ENCODE measurements around the gene ANO2. TPM values are rescaled to one million over a fixed set of nuclear protein-coding genes. Genes with fewer than 3 reads are reported as not detected.
"Not testable (repeated sequence)": the region's sequence is repeated elsewhere in the genome, so short reads cannot be mapped to it uniquely, and the experiment has no call there.

ANO2 gene
- total and polyA plus RNA-seq, 7 experiments from 2014 or later: not detected

DNA sequence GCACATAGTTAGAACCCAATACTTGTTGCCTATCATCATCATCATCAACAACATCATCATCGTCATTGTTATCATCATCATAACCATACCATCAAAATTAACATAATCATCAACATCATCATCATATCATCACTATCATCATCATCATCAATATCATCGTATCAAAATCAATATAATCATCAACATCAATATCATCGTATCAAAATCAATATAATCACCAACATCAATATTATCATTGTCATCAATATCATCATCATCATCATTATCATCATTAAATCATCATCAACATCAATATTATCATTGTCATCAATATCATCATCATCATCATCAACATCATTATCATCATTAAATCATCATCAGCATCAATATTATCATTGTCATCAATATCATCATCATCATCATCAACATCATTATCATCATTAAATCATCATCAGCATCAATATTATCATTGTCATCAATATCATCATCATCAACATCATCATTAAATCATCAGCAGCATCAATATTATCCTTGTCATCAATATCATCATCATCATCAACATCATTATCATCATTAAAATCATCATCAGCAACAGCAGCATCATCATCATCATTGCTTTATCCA is 286.6 kb downstream of the ANO2 start:
- ATAC-seq; H3K4me1 ChIP-seq (ENCODE audit: control insufficient read depth in 2 of 2, insufficient read depth in 2 of 2, low read length in 2 of 2); H3K4me3 Mint-ChIP-seq; H3K27ac Mint-ChIP-seq; CTCF ChIA-PET; H3K4me3 ChIP-seq (ENCODE audit: low read length); intact Hi-C loops (cut with micrococcal nuclease); DNase-seq; H3K36me3 ChIP-seq (ENCODE audit: control insufficient read depth in 2 of 3, insufficient read depth in 3 of 3, low read length in 3 of 3); H3K36me3 Mint-ChIP-seq; H3K27me3 Mint-ChIP-seq; H3K27ac ChIP-seq (ENCODE audit: low read depth, low read length); POLR2A ChIA-PET; H3K9me3 Mint-ChIP-seq; H3K9me3 ChIP-seq (ENCODE audit: control insufficient read depth in 2 of 3, low read length in 3 of 3); H3K27me3 ChIP-seq (ENCODE audit: control insufficient read depth in 2 of 2, insufficient read depth in 2 of 2, low read length in 2 of 2); H3K4me1 Mint-ChIP-seq: not testable (repeated sequence)

GRCh38 chr12:5656836-5657235 is 288.2 kb downstream of the ANO2 start:
- ChIA-PET CTCF (no interaction called here), POLR2A (no interaction called here)
- no peak for DNase-seq
- Histone ChIP-seq H3K9me3 (ENCODE audit: control insufficient read depth in 2 of 3, low read length in 3 of 3) (no peaks in the 10 kb centered on the region), H3K27me3 (ENCODE audit: control insufficient read depth in 2 of 2, insufficient read depth in 2 of 2, low read length in 2 of 2) (peaks cover 0 to 2% of the 10 kb centered on the region in 2 donors), H3K4me1 (ENCODE audit: control insufficient read depth in 2 of 2, insufficient read depth in 2 of 2, low read length in 2 of 2) (no peaks in the 10 kb centered on the region), H3K4me3 (ENCODE audit: low read length) (no peak overlapping the region), H3K27ac (ENCODE audit: low read depth, low read length) (no peak overlapping the region), H3K36me3 (ENCODE audit: control insufficient read depth in 2 of 3, insufficient read depth in 3 of 3, low read length in 3 of 3) (no peaks in the 10 kb centered on the region)
- no peak for ATAC-seq
- H3K4me3 Mint-ChIP-seq: no peak overlapping the region
- intact Hi-C loops (cut with micrococcal nuclease): no loop called here
- peaks cover 0 to 3% (median 0%) of the 10 kb centered on the region in 11 donors for H3K9me3 Mint-ChIP-seq
- H3K27me3 Mint-ChIP-seq: peaks cover 0 to 8% (median under 1%) of the 10 kb centered on the region in 5 donors
- H3K27ac Mint-ChIP-seq: no peak overlapping the region
- no peaks in the 10 kb centered on the region for H3K4me1 Mint-ChIP-seq
- H3K36me3 Mint-ChIP-seq: no peaks in the 10 kb centered on the region

DNA sequence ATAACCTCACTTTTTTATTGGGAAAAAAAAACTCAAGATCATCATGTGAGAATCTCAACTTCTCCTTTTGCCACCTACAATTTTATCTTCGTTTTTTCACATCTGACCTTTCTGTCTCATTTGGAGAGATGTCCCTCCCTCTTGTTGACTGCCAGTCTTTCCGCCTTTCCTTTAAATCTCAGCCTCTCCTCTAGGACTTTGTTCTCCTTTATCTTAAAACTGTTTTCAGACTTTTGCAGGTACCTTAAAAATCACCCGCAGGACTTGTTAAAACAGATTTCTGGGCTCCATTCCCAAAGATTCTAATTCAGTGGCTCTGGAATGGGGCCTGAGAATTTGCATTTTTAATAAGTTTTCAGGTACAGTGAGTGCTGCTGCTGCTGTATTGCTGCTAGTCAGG is 289.9 kb downstream of the ANO2 start:
- Mint-ChIP-seq H3K4me1 (no peaks in the 10 kb centered on the region), H3K36me3 (no peaks in the 10 kb centered on the region), H3K9me3 (peaks cover 0 to 3% (median 0%) of the 10 kb centered on the region in 11 donors), H3K4me3 (no peak overlapping the region), H3K27me3 (peaks cover 2 to 12% (median 5%) of the 10 kb centered on the region in 5 donors), H3K27ac (no peak overlapping the region)
- no peaks in the 10 kb centered on the region for H3K9me3 ChIP-seq (ENCODE audit: control insufficient read depth in 2 of 3, low read length in 3 of 3)
- DNase-seq: no peak
- peaks cover 0 to 2% of the 10 kb centered on the region in 2 donors for H3K27me3 ChIP-seq (ENCODE audit: control insufficient read depth in 2 of 2, insufficient read depth in 2 of 2, low read length in 2 of 2)
- ATAC-seq: no peak
- intact Hi-C loops (cut with micrococcal nuclease): no loop called here
- no peaks in the 10 kb centered on the region for H3K36me3 ChIP-seq (ENCODE audit: control insufficient read depth in 2 of 3, insufficient read depth in 3 of 3, low read length in 3 of 3)
- H3K27ac ChIP-seq (ENCODE audit: low read depth, low read length): no peak overlapping the region
- no peak overlapping the region for H3K4me3 ChIP-seq (ENCODE audit: low read length)
- POLR2A ChIA-PET: no interaction called here
- no peaks in the 10 kb centered on the region for H3K4me1 ChIP-seq (ENCODE audit: control insufficient read depth in 2 of 2, insufficient read depth in 2 of 2, low read length in 2 of 2)
- CTCF ChIA-PET: no interaction called here

GRCh38 chr12:5654019-5654418 is 291.0 kb downstream of the ANO2 start:
- H3K27ac ChIP-seq (ENCODE audit: low read depth, low read length): no peak overlapping the region
- H3K27me3 ChIP-seq (ENCODE audit: control insufficient read depth in 2 of 2, insufficient read depth in 2 of 2, low read length in 2 of 2): peaks cover 0 to 2% of the 10 kb centered on the region in 2 donors
- H3K4me3 ChIP-seq (ENCODE audit: low read length): no peak overlapping the region
- H3K27me3 Mint-ChIP-seq: peaks cover 2 to 18% (median 8%) of the 10 kb centered on the region in 5 donors
- no peak overlapping the region for H3K4me3 Mint-ChIP-seq
- H3K4me1 Mint-ChIP-seq: no peaks in the 10 kb centered on the region
- no peak for ATAC-seq
- no peak for DNase-seq
- H3K9me3 ChIP-seq (ENCODE audit: control insufficient read depth in 2 of 3, low read length in 3 of 3): no peaks in the 10 kb centered on the region
- H3K9me3 Mint-ChIP-seq: peaks cover 0 to 3% (median 0%) of the 10 kb centered on the region in 11 donors
- H3K36me3 Mint-ChIP-seq: no peaks in the 10 kb centered on the region
- CTCF ChIA-PET: no interaction called here
- no peaks in the 10 kb centered on the region for H3K4me1 ChIP-seq (ENCODE audit: control insufficient read depth in 2 of 2, insufficient read depth in 2 of 2, low read length in 2 of 2)
- POLR2A ChIA-PET: no interaction called here
- no peak overlapping the region for H3K27ac Mint-ChIP-seq
- no peaks in the 10 kb centered on the region for H3K36me3 ChIP-seq (ENCODE audit: control insufficient read depth in 2 of 3, insufficient read depth in 3 of 3, low read length in 3 of 3)
- intact Hi-C loops (cut with micrococcal nuclease): no loop called here

GRCh38 chr12:5650829-5651461 is 294.1 kb downstream of the ANO2 start:
- DNase-seq (no peak), ATAC-seq (no peak)
- ChIA-PET CTCF (no interaction called here), POLR2A (no interaction called here)
- H3K27ac Mint-ChIP-seq: no peak overlapping the region
- no peak overlapping the region for H3K27ac ChIP-seq (ENCODE audit: low read depth, low read length)
- no peaks in the 10 kb centered on the region for H3K4me1 Mint-ChIP-seq
- H3K27me3 ChIP-seq (ENCODE audit: control insufficient read depth in 2 of 2, insufficient read depth in 2 of 2, low read length in 2 of 2): peaks cover 0 to 2% of the 10 kb centered on the region in 2 donors
- H3K9me3 Mint-ChIP-seq: peaks cover 0 to 3% (median 0%) of the 10 kb centered on the region in 11 donors
- no peak overlapping the region for H3K4me3 Mint-ChIP-seq
- H3K4me1 ChIP-seq (ENCODE audit: control insufficient read depth in 2 of 2, insufficient read depth in 2 of 2, low read length in 2 of 2): no peaks in the 10 kb centered on the region
- peaks cover 2 to 33% (median 15%) of the 10 kb centered on the region in 5 donors for H3K27me3 Mint-ChIP-seq
- intact Hi-C loops (cut with micrococcal nuclease): no loop called here
- H3K36me3 ChIP-seq (ENCODE audit: control insufficient read depth in 2 of 3, insufficient read depth in 3 of 3, low read length in 3 of 3): no peaks in the 10 kb centered on the region
- no peaks in the 10 kb centered on the region for H3K36me3 Mint-ChIP-seq
- no peak overlapping the region for H3K4me3 ChIP-seq (ENCODE audit: low read length)
- H3K9me3 ChIP-seq (ENCODE audit: control insufficient read depth in 2 of 3, low read length in 3 of 3): no peaks in the 10 kb centered on the region

DNA sequence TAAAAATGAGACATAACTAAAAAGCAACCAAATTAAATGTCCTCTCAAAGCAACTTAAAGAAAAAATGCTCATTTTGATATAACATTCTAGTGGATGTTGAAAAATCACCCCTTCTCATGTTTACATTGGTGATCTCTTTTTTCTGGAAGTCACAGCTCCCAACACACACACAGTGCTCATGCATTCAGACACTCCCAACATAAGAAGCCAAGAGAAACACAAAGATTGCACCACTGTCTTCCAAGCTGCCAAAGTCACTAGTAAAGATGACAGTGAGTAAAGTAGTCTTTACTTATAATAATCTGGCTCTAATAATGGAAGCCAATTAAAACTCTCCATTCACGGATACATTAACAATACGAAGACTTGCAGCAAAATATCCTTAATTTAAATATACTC is 294.8 kb downstream of the ANO2 start:
- intact Hi-C loops (cut with micrococcal nuclease): no loop called here
- H3K27ac ChIP-seq (ENCODE audit: low read depth, low read length): no peak overlapping the region
- Mint-ChIP-seq H3K4me3 (no peak overlapping the region), H3K36me3 (no peaks in the 10 kb centered on the region), H3K4me1 (no peaks in the 10 kb centered on the region), H3K27ac (no peak overlapping the region), H3K27me3 (peaks cover 2 to 37% (median 15%) of the 10 kb centered on the region in 5 donors), H3K9me3 (peaks cover 0 to 3% (median 0%) of the 10 kb centered on the region in 11 donors)
- no peaks in the 10 kb centered on the region for H3K9me3 ChIP-seq (ENCODE audit: control insufficient read depth in 2 of 3, low read length in 3 of 3)
- DNase-seq (no peak), ATAC-seq (no peak)
- no peaks in the 10 kb centered on the region for H3K4me1 ChIP-seq (ENCODE audit: control insufficient read depth in 2 of 2, insufficient read depth in 2 of 2, low read length in 2 of 2)
- POLR2A ChIA-PET: no interaction called here
- H3K36me3 ChIP-seq (ENCODE audit: control insufficient read depth in 2 of 3, insufficient read depth in 3 of 3, low read length in 3 of 3): no peaks in the 10 kb centered on the region
- H3K4me3 ChIP-seq (ENCODE audit: low read length): no peak overlapping the region
- H3K27me3 ChIP-seq (ENCODE audit: control insufficient read depth in 2 of 2, insufficient read depth in 2 of 2, low read length in 2 of 2): peaks cover 0 to 2% of the 10 kb centered on the region in 2 donors
- CTCF ChIA-PET: no interaction called here

DNA sequence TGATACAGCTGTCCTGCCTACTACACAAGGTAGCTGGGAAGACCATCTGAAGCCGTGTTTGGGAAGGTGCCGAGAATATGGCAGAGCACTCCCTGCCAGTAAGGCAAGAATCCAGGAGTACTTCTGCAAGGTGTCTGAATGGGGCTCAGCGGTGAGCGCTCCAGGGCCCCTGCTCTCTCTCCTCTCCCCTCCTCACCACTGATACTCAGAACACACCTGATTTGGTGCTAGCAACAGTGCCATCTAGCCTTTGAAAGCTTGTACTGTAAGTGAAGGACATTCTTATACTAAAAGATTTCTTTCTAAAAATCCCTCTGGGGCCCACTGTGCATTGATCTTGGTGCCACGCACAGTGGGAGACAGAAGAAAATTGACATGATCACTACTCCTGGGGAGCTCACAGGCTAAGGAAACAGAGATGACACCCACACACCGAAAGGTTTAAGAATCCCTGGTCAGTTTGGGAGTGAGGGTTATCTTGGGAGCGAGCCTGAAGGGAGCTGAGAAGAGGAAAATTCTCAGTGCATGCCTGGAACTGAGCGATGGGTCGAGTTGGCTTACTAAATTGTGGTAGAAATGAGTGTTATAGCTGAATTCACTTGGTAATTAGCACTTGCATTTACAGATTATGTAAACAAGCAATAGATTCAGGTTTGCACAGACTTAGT is 296.2 kb downstream of the ANO2 start:
- no peaks in the 10 kb centered on the region for H3K27me3 ChIP-seq (ENCODE audit: control insufficient read depth in 2 of 2, insufficient read depth in 2 of 2, low read length in 2 of 2)
- no peak overlapping the region for H3K4me3 ChIP-seq (ENCODE audit: low read length)
- no peak for DNase-seq
- H3K4me1 ChIP-seq (ENCODE audit: control insufficient read depth in 2 of 2, insufficient read depth in 2 of 2, low read length in 2 of 2): no peaks in the 10 kb centered on the region
- H3K4me3 Mint-ChIP-seq: no peak overlapping the region
- peaks cover 2 to 37% (median 19%) of the 10 kb centered on the region in 5 donors for H3K27me3 Mint-ChIP-seq
- intact Hi-C loops (cut with micrococcal nuclease): no loop called here
- H3K27ac ChIP-seq (ENCODE audit: low read depth, low read length): no peak overlapping the region
- H3K27ac Mint-ChIP-seq: no peak overlapping the region
- H3K9me3 ChIP-seq (ENCODE audit: control insufficient read depth in 2 of 3, low read length in 3 of 3): no peaks in the 10 kb centered on the region
- H3K4me1 Mint-ChIP-seq: no peaks in the 10 kb centered on the region
- no peaks in the 10 kb centered on the region for H3K36me3 ChIP-seq (ENCODE audit: control insufficient read depth in 2 of 3, insufficient read depth in 3 of 3, low read length in 3 of 3)
- no peaks in the 10 kb centered on the region for H3K36me3 Mint-ChIP-seq
- ChIA-PET POLR2A (no interaction called here), CTCF (no interaction called here)
- ATAC-seq: no peak
- H3K9me3 Mint-ChIP-seq: peaks cover 0 to 3% (median 0%) of the 10 kb centered on the region in 11 donors

Measured in naive thymus-derived CD4-positive, alpha-beta T cell (primary cell).